H1 (cell line): ENCODE data around the gene RGMB. TPM values are rescaled to one million over a fixed set of nuclear protein-coding genes. Genes with fewer than 3 reads are reported as not detected.

Experiments
- CEBPB ChIP-seq: IDR thresholded peaks from 2 replicates; pipeline ENCODE4 v1.6.1; 2012; ENCODE audit warnings: low read depth, low read length
- EGR1 ChIP-seq: IDR thresholded peaks from 2 replicates; pipeline ENCODE4 v1.6.1; 2011; ENCODE audit warnings: low read depth, low read length, borderline replicate concordance
- FOSL1 ChIP-seq: IDR thresholded peaks from 2 replicates; pipeline ENCODE4 v1.6.1; 2011; ENCODE audit warnings: mild to moderate bottlenecking, low read depth, low read length, moderate library complexity; ENCODE audit not compliant: insufficient read depth
- GABPA ChIP-seq: IDR thresholded peaks from 2 replicates; pipeline ENCODE4 v1.6.1; 2011; ENCODE audit warnings: mild to moderate bottlenecking, low read length, moderate library complexity, borderline replicate concordance; ENCODE audit not compliant: insufficient read depth
- POLR2AphosphoS5 ChIP-seq: IDR thresholded peaks from 2 replicates; pipeline ENCODE4 v1.6.1; 2011; ENCODE audit warnings: low read depth, low read length
- POU5F1 ChIP-seq: IDR thresholded peaks from 2 replicates; pipeline ENCODE4 v1.6.1; 2011; ENCODE audit warnings: low read depth, mild to moderate bottlenecking, low read length, moderate library complexity
- RFX5 ChIP-seq: IDR thresholded peaks from 2 replicates; pipeline ENCODE4 v1.6.1; 2011; ENCODE audit warnings: low read depth, low read length, improper control_type of control experiment, borderline replicate concordance
- TBP ChIP-seq: IDR thresholded peaks from 2 replicates; pipeline ENCODE4 v1.6.1; 2011; ENCODE audit warnings: low read depth, low read length, improper control_type of control experiment
- polyA plus RNA-seq, 7 experiments: library from polyadenylated mRNA; depleted of rRNA in 3 of 7; stranded (reverse) in 5 of 7; unstranded in 2 of 7; fragments of >200 nt in 5 of 7; fragments of 200-250 nt in 2 of 7; gene quantifications; 1 replicate in 5 of 7; 2 replicates in 1 of 7; 4 replicates in 1 of 7; pipeline versions ENCODE4 v1.2.1 to v1.2.3, GENCODE V29; 2011 to 2013; ENCODE audit warnings: missing spikeins in 2 of 7, mixed read lengths in 2 of 7
- total RNA-seq: library from RNA; stranded (reverse); fragmentation: NEBNext Ultra II Directional; extraction: Animal tissue kit (Norgen Biotek cat#: 25700); gene quantifications from 2 replicates; pipeline ENCODE4 v1.2.1, GENCODE V29; 2021
- TF ChIP-seq, protein P1 (sequence below): fragments of 300-600 bp; sonication (generic); IDR thresholded peaks from 2 replicates; pipeline ENCODE4 v1.7.1; 2012; ENCODE audit warnings: low read length, moderate library complexity, mild to moderate bottlenecking, inconsistent platforms; ENCODE audit not compliant: insufficient replicate concordance

RGMB gene
- total and polyA plus RNA-seq, 2 of the 8 experiments (the other 6 are each of a cell fraction or from before 2014, with no cell fraction given), result 11.7 to 27.0 TPM

DNA sequence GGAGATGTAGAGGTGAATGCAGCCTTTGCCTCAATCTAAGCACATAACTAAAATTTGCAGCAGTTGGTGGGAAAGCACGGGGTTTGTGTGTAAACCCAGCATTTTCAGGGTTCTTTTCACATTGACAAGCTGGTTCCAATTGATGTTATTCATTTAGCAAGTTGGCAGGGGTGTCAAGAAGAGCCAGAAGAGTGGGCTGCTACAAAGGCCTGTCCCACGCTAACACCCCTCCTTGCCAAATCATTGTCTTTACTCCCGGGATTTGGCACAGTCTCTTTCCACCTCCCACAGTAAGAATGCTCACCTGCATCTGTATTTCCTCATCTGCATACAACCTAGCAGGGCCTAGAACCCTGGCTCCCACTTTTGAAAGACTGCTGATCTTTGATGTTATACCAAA, 11.8 kb downstream of the RGMB start (continued):
- TF ChIP-seq, protein P1, sequence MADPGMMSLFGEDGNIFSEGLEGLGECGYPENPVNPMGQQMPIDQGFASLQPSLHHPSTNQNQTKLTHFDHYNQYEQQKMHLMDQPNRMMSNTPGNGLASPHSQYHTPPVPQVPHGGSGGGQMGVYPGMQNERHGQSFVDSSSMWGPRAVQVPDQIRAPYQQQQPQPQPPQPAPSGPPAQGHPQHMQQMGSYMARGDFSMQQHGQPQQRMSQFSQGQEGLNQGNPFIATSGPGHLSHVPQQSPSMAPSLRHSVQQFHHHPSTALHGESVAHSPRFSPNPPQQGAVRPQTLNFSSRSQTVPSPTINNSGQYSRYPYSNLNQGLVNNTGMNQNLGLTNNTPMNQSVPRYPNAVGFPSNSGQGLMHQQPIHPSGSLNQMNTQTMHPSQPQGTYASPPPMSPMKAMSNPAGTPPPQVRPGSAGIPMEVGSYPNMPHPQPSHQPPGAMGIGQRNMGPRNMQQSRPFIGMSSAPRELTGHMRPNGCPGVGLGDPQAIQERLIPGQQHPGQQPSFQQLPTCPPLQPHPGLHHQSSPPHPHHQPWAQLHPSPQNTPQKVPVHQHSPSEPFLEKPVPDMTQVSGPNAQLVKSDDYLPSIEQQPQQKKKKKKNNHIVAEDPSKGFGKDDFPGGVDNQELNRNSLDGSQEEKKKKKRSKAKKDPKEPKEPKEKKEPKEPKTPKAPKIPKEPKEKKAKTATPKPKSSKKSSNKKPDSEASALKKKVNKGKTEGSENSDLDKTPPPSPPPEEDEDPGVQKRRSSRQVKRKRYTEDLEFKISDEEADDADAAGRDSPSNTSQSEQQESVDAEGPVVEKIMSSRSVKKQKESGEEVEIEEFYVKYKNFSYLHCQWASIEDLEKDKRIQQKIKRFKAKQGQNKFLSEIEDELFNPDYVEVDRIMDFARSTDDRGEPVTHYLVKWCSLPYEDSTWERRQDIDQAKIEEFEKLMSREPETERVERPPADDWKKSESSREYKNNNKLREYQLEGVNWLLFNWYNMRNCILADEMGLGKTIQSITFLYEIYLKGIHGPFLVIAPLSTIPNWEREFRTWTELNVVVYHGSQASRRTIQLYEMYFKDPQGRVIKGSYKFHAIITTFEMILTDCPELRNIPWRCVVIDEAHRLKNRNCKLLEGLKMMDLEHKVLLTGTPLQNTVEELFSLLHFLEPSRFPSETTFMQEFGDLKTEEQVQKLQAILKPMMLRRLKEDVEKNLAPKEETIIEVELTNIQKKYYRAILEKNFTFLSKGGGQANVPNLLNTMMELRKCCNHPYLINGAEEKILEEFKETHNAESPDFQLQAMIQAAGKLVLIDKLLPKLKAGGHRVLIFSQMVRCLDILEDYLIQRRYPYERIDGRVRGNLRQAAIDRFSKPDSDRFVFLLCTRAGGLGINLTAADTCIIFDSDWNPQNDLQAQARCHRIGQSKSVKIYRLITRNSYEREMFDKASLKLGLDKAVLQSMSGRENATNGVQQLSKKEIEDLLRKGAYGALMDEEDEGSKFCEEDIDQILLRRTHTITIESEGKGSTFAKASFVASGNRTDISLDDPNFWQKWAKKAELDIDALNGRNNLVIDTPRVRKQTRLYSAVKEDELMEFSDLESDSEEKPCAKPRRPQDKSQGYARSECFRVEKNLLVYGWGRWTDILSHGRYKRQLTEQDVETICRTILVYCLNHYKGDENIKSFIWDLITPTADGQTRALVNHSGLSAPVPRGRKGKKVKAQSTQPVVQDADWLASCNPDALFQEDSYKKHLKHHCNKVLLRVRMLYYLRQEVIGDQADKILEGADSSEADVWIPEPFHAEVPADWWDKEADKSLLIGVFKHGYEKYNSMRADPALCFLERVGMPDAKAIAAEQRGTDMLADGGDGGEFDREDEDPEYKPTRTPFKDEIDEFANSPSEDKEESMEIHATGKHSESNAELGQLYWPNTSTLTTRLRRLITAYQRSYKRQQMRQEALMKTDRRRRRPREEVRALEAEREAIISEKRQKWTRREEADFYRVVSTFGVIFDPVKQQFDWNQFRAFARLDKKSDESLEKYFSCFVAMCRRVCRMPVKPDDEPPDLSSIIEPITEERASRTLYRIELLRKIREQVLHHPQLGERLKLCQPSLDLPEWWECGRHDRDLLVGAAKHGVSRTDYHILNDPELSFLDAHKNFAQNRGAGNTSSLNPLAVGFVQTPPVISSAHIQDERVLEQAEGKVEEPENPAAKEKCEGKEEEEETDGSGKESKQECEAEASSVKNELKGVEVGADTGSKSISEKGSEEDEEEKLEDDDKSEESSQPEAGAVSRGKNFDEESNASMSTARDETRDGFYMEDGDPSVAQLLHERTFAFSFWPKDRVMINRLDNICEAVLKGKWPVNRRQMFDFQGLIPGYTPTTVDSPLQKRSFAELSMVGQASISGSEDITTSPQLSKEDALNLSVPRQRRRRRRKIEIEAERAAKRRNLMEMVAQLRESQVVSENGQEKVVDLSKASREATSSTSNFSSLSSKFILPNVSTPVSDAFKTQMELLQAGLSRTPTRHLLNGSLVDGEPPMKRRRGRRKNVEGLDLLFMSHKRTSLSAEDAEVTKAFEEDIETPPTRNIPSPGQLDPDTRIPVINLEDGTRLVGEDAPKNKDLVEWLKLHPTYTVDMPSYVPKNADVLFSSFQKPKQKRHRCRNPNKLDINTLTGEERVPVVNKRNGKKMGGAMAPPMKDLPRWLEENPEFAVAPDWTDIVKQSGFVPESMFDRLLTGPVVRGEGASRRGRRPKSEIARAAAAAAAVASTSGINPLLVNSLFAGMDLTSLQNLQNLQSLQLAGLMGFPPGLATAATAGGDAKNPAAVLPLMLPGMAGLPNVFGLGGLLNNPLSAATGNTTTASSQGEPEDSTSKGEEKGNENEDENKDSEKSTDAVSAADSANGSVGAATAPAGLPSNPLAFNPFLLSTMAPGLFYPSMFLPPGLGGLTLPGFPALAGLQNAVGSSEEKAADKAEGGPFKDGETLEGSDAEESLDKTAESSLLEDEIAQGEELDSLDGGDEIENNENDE, result no peak
- TF ChIP-seq POLR2AphosphoS5 (no peak), FOSL1 (no peak), TBP (no peak), CEBPB (no peak), RFX5 (no peak), EGR1 (no peak), GABPA (no peak), POU5F1 (no peak)
